ACC112 (cell line): Measurements from ENCODE around the gene MLH3.

Experiments
- H2AFZ ChIP-seq: fragments of 200-600 bp; sonication (generic); one replicate; pipeline ENCODE4 v1.6.0; 2017; ENCODE audit warnings: antibody characterized with exemption, low read length; ENCODE audit not compliant: unreplicated experiment
- H3K27ac ChIP-seq: fragments of 200-600 bp; sonication (generic); 2 replicates; pipeline ENCODE4 v1.5.1; 2014; ENCODE audit warnings: low read depth, mild to moderate bottlenecking, antibody characterized with exemption, low read length, moderate library complexity
- H3K27me3 ChIP-seq: fragments of 200-600 bp; sonication (generic); 2 replicates; pipeline ENCODE4 v1.6.1; 2014; ENCODE audit warnings: mild to moderate bottlenecking, antibody characterized with exemption, low read length, moderate library complexity, mixed read lengths; ENCODE audit not compliant: insufficient read depth
- H3K36me3 ChIP-seq: fragments of 200-600 bp; sonication (generic); 2 replicates; pipeline ENCODE4 v1.6.1; 2016; ENCODE audit warnings: mild to moderate bottlenecking, antibody characterized with exemption, low read length, moderate library complexity, mixed read lengths; ENCODE audit not compliant: insufficient read depth
- H3K4me1 ChIP-seq: fragments of 200-600 bp; sonication (generic); one replicate; pipeline ENCODE4 v1.6.1; 2016; ENCODE audit warnings: low read length, mixed read lengths; ENCODE audit not compliant: insufficient read depth, unreplicated experiment, control insufficient read depth
- H3K4me3 ChIP-seq: fragments of 200-600 bp; sonication (generic); 2 replicates; pipeline ENCODE4 v1.5.1; 2014; ENCODE audit warnings: mild to moderate bottlenecking, low read depth, low read length
- H3K79me2 ChIP-seq: fragments of 200-600 bp; sonication (generic); one replicate; pipeline ENCODE4 v1.6.0; 2016; ENCODE audit warnings: low read length; ENCODE audit not compliant: control insufficient read depth, unreplicated experiment, insufficient read depth

MLH3 gene

GRCh38 chr14:75040507-75040906 is 10.8 kb downstream of the MLH3 start:
- H3K27ac ChIP-seq = no peak overlapping the region
- no peak overlapping the region for H2AFZ ChIP-seq
- H3K36me3 ChIP-seq = peaks cover 22% of the 10 kb centered on the region
- H3K4me1 ChIP-seq = peaks cover 33% of the 10 kb centered on the region
- H3K27me3 ChIP-seq = no peaks in the 10 kb centered on the region
- peaks cover 24% of the 10 kb centered on the region for H3K79me2 ChIP-seq
- no peak overlapping the region for H3K4me3 ChIP-seq

- H3K27ac ChIP-seq = no peak overlapping the region
- peaks cover 26% of the 10 kb centered on the region; the same call in 1 of the 2 replicates for H3K36me3 ChIP-seq
- H3K79me2 ChIP-seq = no peaks in the 10 kb centered on the region
Observed at GRCh38 chr14:75032939-75033338, 18.3 kb downstream of the MLH3 start.

GRCh38 chr14:75030147-75030546 is 21.1 kb downstream of the MLH3 start:
- no peaks in the 10 kb centered on the region for H3K27me3 ChIP-seq
- H2AFZ ChIP-seq = no peak overlapping the region
- peaks cover 31% of the 10 kb centered on the region for H3K36me3 ChIP-seq
- no peak overlapping the region for H3K4me3 ChIP-seq
- H3K79me2 ChIP-seq = no peaks in the 10 kb centered on the region
- H3K27ac ChIP-seq = no peak overlapping the region
- peaks cover 4% of the 10 kb centered on the region for H3K4me1 ChIP-seq

More at GRCh38 chr14:75032939-75033338, 18.3 kb downstream of the MLH3 start:
- H3K4me3 ChIP-seq = no peak overlapping the region
- no peaks in the 10 kb centered on the region for H3K27me3 ChIP-seq
- no peaks in the 10 kb centered on the region for H3K4me1 ChIP-seq
- H2AFZ ChIP-seq = no peak overlapping the region

DNA sequence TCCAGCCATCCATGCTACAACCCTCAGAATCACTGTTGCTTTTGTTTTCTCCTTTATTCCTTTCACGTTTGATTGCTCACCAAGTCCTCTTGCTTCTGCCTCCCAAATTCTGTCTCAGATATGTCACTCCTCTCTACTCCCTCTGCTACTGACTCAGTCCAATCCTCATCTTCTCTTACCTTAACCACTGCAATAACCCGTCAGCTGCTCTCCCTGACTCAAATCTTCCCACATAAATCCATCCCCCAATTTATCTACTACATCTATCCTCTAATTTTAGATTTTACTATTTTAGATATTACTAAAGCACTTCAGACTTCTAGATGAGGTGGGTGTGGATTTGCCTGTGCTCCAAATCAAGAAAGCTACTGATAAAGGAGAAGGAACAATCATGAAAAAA is 25.4 kb downstream of the MLH3 start:
- Histone ChIP-seq H3K4me1 (peaks cover 5% of the 10 kb centered on the region), H3K27me3 (no peaks in the 10 kb centered on the region), H3K4me3 (no peak overlapping the region), H2AFZ (no peak overlapping the region), H3K27ac (no peak overlapping the region), H3K36me3 (peaks cover 37% of the 10 kb centered on the region), H3K79me2 (no peaks in the 10 kb centered on the region)

DNA sequence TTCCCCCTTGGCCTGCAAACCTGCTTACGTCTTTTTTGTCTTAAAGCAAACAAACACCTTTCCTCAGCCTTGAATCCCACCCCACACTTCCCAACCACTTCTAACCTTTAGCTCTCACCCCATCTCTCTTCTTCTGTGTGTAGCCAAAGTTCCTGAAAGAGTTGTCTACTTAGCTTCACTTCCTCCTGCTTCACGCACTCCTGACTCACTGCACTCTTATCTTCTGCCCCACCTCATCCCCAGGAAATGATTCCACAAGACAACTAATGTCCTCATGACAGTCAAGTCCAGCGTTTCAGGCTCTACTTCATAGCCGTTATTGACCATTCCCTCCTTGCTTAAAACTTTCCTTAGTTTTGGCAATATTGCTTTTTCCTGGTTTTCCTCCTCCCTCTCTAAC is 26.2 kb downstream of the MLH3 start:
- Histone ChIP-seq H3K27me3 (no peaks in the 10 kb centered on the region), H3K36me3 (peaks cover 29% of the 10 kb centered on the region), H2AFZ (no peak overlapping the region), H3K4me1 (peaks cover 5% of the 10 kb centered on the region), H3K27ac (no peak overlapping the region), H3K79me2 (no peaks in the 10 kb centered on the region), H3K4me3 (no peak overlapping the region)

DNA sequence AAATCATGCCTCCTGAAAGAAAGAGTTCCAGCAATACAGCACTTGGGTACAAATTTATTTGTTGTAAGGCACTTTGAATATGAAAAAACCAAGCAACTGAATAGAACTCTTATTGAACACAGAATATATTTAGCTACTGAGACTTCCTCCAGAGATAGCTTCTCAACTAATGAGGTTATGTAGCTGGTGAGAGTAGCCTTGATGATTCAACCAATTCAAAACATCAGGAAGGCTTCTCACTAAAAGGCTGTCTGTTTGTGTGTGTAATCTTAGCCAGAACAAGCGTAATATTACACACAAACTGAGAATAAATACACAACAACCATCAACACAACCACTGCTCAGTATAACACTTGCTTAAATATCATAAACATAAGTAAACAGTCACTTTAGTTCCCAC is 28.2 kb downstream of the MLH3 start:
- Histone ChIP-seq H3K27me3 (no peaks in the 10 kb centered on the region), H3K4me1 (peaks cover 5% of the 10 kb centered on the region), H2AFZ (no peak overlapping the region), H3K36me3 (peaks cover 35% of the 10 kb centered on the region), H3K79me2 (no peaks in the 10 kb centered on the region), H3K4me3 (no peak overlapping the region), H3K27ac (no peak overlapping the region)

DNA sequence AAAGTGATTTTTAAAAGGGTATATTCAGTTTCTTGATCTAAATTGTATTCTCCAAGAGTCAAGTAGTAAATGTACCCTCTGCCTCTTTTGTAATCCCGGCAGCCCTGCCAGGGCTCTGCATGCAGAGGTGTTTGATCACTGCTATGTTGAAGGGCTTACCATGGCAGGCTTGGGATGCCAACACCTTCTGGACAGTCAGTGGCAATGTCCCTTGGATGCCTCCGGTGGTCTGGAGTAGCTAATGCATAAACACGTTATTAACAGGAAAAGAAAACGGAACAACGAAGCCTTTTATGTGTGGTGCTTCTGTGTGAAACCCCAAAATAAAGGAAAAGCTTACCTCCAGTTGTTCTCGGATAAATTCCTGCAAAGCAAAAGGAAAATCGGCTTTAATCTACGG is 28.6 kb downstream of the MLH3 start:
- H3K36me3 ChIP-seq = peaks cover 38% of the 10 kb centered on the region
- H3K79me2 ChIP-seq = no peaks in the 10 kb centered on the region
- no peak overlapping the region for H2AFZ ChIP-seq
- H3K27me3 ChIP-seq = no peaks in the 10 kb centered on the region
- peaks cover 5% of the 10 kb centered on the region for H3K4me1 ChIP-seq
- H3K27ac ChIP-seq = no peak overlapping the region
- H3K4me3 ChIP-seq = no peak overlapping the region

DNA sequence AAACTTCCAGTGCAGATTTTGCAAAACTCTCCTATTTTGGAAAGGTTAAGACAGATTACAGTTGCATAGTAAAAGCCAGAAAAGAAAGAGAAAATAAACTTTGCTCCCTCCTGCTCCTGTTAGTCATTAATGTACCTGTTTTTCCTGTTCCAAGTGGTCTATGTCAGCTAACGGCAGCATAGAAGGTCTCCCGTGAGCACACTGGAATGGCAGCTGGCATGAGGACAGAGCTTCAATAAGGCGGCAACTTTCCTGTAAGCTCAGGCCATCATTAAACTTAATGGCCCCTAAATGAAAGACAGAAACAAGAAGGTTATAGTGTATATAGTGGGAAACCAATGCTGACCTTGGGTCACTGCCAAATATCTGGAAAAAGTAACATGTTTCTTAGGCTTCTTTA is 32.6 kb downstream of the MLH3 start:
- Histone ChIP-seq H2AFZ (no peak overlapping the region), H3K79me2 (no peaks in the 10 kb centered on the region), H3K27ac (no peak overlapping the region), H3K36me3 (peaks cover 35% of the 10 kb centered on the region), H3K4me1 (no peaks in the 10 kb centered on the region), H3K27me3 (no peaks in the 10 kb centered on the region), H3K4me3 (no peak overlapping the region)

DNA sequence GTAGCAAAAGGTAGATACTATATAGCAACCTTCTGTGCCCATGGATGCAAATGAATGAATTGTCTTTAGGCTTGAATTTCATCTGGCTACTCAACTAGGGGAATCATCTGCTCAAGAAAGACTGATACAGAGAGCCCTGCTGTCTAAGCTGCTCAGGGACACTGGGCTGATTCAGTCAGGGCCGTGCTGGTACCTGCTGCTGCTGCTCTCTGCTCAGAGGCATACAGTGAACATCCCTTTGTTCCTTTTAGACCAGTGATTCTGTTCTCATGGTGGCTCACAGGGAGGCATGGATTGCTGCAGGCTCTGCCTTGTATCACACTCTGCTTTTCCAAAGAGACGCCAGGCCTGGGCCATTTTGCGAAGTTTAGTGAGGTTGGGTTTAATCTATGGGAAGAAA is 34.5 kb downstream of the MLH3 start:
- Histone ChIP-seq H3K4me1 (peaks cover 11% of the 10 kb centered on the region), H3K27ac (no peak overlapping the region), H3K79me2 (no peaks in the 10 kb centered on the region), H3K27me3 (no peaks in the 10 kb centered on the region), H2AFZ (no peak overlapping the region), H3K4me3 (no peak overlapping the region), H3K36me3 (peaks cover 22% of the 10 kb centered on the region)

DNA sequence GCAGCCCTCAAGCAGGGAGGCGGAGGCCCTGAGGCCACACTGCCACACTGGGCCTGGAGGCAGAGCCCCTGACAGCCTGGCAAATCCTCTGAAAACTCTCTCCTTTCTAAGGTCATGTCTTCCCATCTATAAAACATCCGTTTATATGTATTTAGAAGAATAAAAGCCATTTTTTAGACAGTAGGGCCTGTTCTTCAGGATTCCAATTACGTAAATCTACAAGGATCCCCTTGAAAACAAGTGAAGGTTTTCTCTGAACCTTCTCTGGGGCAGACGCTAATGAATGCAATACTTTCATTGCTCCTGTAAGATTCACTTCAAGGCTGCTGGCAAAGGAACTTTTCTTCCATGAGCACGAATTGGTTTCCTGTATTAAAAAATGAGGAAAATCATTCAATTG is 35.8 kb downstream of the MLH3 start:
- H3K27ac ChIP-seq = no peak overlapping the region
- H3K79me2 ChIP-seq = no peaks in the 10 kb centered on the region
- H2AFZ ChIP-seq = no peak overlapping the region
- no peak overlapping the region for H3K4me3 ChIP-seq
- peaks cover 20% of the 10 kb centered on the region; the same call in 1 of the 2 replicates for H3K36me3 ChIP-seq
- peaks cover 20% of the 10 kb centered on the region for H3K4me1 ChIP-seq
- no peaks in the 10 kb centered on the region for H3K27me3 ChIP-seq

DNA sequence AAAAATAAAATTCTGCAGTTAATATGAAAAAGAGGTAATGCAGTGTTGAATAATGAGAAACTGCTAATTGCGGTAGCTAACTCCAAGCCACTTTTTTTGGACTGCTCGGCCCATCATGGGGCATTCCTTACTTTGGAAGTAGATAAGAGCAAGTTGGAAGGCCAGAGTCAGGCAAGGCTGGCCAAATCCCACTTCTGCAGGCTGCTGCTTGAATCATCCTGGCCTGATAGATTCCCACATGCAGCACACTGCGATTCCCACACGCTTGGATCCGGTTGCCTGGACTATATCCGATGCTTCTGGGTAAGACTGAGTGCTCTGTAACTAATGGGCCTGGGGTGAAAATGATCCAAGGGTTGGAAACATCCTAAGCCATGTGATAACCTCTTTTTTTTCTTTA is 38.0 kb downstream of the MLH3 start:
- Histone ChIP-seq H3K36me3 (peaks cover 25% of the 10 kb centered on the region; the same call in 1 of the 2 replicates), H3K79me2 (no peaks in the 10 kb centered on the region), H2AFZ (no peak overlapping the region), H3K27ac (no peak overlapping the region), H3K27me3 (no peaks in the 10 kb centered on the region), H3K4me3 (no peak overlapping the region), H3K4me1 (peaks cover 20% of the 10 kb centered on the region)
